VCaP (cell line): ENCODE data around the gene MORC4.
"Not testable (repeated sequence)": the region's sequence is repeated elsewhere in the genome, so short reads cannot be mapped to it uniquely, and the experiment has no call there.

Experiments used
- H3K27ac ChIP-seq: fragments of 450-650 bp; 2 replicates; pipeline ENCODE4 v1.5.1; 2017
- TF ChIP-seq, protein P1 (sequence below): fragments of 450-650 bp; conservative IDR thresholded peaks from 2 replicates; pipeline ENCODE4 v1.5.1; 2017; ENCODE audit warnings: mild to moderate bottlenecking, moderate library complexity

MORC4 gene

DNA sequence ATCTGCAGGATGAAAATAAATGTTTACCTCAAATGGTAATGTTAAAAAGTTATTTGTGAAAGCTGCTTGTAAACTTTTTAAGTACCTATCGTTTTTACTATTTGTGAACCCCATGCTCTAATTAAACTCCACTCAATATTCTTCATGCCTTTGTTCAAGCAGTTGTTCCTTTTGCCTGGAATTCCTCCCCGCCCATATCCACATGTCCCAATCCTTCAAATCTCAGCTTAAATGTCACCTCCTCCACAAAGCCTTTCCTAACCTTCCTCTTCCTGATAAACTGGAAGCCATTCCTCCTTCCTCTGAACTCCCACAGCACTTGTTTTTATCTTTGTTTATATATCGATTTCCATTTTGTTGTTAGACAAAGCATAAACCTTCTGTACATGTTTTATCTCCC, 2.4 kb downstream of the MORC4 start:
- TF ChIP-seq, protein P1, sequence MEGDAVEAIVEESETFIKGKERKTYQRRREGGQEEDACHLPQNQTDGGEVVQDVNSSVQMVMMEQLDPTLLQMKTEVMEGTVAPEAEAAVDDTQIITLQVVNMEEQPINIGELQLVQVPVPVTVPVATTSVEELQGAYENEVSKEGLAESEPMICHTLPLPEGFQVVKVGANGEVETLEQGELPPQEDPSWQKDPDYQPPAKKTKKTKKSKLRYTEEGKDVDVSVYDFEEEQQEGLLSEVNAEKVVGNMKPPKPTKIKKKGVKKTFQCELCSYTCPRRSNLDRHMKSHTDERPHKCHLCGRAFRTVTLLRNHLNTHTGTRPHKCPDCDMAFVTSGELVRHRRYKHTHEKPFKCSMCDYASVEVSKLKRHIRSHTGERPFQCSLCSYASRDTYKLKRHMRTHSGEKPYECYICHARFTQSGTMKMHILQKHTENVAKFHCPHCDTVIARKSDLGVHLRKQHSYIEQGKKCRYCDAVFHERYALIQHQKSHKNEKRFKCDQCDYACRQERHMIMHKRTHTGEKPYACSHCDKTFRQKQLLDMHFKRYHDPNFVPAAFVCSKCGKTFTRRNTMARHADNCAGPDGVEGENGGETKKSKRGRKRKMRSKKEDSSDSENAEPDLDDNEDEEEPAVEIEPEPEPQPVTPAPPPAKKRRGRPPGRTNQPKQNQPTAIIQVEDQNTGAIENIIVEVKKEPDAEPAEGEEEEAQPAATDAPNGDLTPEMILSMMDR, result no peak
- no peak overlapping the region for H3K27ac ChIP-seq

DNA sequence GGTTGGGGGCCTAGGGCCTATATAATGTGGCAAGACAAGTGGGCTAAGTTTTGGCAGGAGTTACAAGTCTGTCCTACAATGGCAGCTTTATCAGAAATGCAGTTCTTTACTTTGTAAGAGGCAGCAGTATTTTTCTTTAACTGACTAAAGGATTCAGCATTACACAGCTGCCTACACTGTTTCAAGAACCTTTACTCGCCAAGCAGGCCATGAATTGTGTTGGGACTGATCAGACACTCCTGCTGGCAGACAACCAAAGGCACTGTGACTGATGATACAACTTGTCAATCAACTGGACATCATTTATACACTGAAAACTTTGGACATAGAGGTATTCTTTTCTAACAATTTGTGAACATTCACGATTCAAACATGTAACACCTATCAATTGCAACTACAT, 4.3 kb downstream of the MORC4 start:
- TF ChIP-seq, protein P1, result no peak
- no peak overlapping the region for H3K27ac ChIP-seq

DNA sequence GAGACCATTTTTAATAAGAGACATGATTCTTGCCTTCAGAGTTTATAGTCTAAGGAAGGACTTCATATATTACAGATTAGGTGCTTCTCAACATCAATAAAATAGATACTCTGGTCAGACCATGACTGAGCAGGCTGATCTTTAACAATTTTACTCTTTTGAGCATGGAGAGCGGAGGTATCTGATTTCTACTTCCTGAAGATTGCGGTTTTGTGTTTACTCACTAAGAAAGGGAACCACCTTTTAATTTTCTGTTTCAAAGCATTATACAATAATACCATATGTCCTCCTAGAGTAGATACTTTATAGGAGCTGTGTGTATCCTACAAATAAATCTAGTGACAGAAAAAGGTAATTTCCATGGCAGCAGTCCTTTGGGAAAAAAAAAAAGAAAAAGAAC, 12.5 kb downstream of the MORC4 start:
- TF ChIP-seq, protein P1, result no peak
- H3K27ac ChIP-seq, result no peak overlapping the region

DNA sequence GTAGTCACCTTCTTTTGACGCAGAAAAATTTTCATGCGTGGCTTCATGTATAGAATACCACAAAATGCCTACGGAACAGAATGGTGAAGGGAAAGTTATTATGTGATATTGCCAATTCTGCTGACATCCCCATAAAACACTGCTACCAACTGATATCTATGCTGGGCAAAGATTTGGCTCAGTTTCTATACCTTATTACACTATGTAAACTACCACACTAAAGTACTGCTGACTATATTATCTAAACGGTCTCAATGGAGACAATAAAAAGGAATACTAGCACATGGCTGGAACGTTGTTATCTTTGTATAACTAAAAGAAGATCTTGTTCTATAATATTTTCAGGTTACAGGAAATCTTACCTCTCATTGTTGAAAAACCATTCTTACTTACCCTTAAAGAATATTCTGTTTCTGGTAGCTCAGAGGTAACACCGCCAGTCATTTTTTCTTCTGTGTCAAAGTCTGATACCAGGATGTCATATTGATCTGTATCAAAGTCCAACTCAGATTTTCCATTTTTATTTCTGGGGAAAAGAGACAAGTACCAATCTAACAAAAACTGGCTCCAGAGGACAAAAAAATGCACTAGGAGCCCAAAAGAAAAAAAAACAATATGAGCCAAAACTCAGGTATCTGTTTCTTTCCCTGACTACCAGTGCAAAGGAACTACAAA, 18.9 kb downstream of the MORC4 start:
- TF ChIP-seq, protein P1, result no peak
- no peak overlapping the region for H3K27ac ChIP-seq

DNA sequence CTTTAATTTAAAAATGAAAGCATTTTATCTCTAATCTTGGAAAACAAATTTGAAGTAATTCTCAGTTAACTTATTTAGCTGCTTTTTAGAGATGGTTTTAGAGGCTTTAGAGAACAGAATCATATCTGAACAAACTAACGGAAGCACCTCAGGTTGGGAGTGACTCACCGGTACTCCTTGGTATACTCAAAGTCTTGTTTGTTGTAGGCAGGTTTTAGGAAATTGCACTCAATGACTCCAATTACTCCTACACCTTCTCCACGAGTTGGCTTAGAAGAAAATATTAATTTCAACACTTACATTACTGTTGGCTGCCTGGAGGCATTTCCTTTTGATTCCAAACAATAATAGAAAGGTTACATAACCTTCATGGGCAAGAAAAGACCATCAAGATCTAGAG, 23.6 kb downstream of the MORC4 start:
- TF ChIP-seq, protein P1, result no peak
- no peak overlapping the region for H3K27ac ChIP-seq

DNA sequence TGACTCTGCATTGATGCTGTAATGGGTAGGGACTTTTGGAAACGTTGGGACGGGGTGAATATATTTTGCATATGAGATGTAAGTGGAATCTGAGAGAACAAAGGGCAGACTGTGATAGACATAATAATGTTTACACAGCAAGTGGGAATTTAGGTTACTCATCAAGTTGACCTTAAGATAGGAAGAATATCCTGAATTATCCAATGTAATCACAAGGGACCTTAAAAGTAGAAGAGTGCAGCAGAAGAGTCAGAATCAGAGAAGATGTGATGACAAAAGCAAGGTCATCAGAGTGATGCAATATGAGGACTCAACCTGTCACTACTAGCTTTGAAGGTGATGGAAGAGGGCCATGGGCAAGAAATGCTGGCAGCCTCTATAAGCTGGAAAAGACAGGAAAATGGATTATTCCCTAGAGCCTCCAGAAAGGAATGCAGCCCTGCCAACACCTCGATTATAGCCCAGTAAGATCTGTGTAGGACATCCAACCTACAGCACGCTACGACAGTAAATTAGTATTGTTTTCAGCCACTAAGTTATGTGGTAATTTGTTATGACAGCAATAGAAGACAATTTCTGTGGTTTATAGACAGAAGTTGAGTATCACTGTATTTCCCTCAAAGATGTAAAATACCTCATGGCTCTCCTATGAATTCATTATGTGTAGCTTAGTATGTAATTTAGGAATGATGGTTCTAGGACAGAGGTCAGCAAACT, 26.4 kb downstream of the MORC4 start:
- H3K27ac ChIP-seq, result no peak overlapping the region
- TF ChIP-seq, protein P1, result no peak

DNA sequence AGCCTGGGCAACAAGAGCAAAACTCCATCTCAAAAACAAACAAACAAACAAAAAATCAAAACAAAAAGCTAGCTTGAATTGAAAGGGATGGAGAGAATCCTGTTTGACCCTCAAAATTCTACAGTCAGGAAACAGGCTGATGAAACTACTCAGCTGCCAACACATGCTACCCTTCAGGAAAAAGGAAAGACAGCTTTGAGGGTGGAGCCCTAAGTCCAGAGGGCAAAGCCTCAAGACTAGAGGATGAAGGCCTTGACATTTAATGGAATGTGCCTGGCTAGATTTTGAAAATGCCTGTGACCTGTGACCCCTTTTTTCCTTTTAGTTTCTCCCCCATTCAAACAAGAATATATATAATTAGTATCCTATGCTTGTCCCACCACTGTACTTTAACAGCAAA, 27.1 kb downstream of the MORC4 start:
- TF ChIP-seq, protein P1, result no peak
- no peak overlapping the region for H3K27ac ChIP-seq

DNA sequence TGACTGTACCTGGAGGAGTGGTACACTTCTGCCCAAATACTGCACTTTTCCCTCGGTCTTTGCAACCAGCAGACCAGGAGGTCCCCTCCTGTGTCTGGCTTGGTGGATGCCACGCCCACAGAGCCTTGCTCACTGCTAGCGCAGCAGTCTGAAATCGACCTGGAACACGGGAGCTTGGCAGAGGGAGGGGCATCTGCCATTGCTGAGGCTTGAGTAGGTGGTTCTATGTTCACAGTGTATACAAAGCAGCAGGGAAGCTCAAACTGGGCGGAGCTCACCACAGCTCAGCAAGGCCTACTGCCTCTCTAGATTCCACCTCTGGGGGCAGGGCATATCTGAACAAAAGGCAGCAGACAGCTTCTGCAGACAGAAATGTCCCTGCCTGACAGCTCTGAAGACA, 33.5 kb downstream of the MORC4 start:
- H3K27ac ChIP-seq, result not testable (repeated sequence)
